WTC11 (cell line): ENCODE data around the gene STXBP2. TPM values are rescaled to one million over a fixed set of nuclear protein-coding genes. Genes with fewer than 3 reads are reported as not detected.

Experiments
- ATAC-seq: fragments of 200-7000 bp; cut with Tn5 transposase; 2 replicates; pipeline ENCODE4 v1.10.0; 2021; ENCODE audit warnings: mild to moderate bottlenecking, moderate library complexity
- CTCF ChIA-PET: fragments of 300-600 bp; sonication (Branson Sonifier 250); formaldehyde crosslinking; loops from one replicate; lab custom pipeline; 2021; ENCODE audit warnings: antibody characterized with exemption; lab: Charles Lee
- POLR2A ChIA-PET: fragments of 350-600 bp; sonication (Branson Sonifier 250); formaldehyde crosslinking; loops from one replicate; lab custom pipeline; 2021; ENCODE audit warnings: antibody characterized with exemption; lab: Charles Lee
- DNase-seq: peaks from one replicate; pipeline ENCODE4 v3.0.0; 2021; ENCODE audit warnings: low spot score
- H3K27ac Mint-ChIP-seq: 2 replicates; pipeline ENCODE4 v1.8.0; 2021; ENCODE audit warnings: mixed read lengths
- H3K27me3 Mint-ChIP-seq: 2 replicates; pipeline ENCODE4 v1.8.0; 2021; ENCODE audit warnings: low read depth, mild to moderate bottlenecking, moderate library complexity, mixed read lengths
- H3K36me3 Mint-ChIP-seq: 2 replicates; pipeline ENCODE4 v1.8.0; 2021; ENCODE audit warnings: mixed read lengths
- H3K4me1 Mint-ChIP-seq: 2 replicates; pipeline ENCODE4 v1.8.0; 2022; ENCODE audit warnings: mixed read lengths
- H3K4me3 Mint-ChIP-seq: 2 replicates; pipeline ENCODE4 v1.8.0; 2021; ENCODE audit warnings: mild to moderate bottlenecking, moderate library complexity, mixed read lengths
- H3K9me3 Mint-ChIP-seq: 2 replicates; pipeline ENCODE4 v1.8.0; 2021; ENCODE audit warnings: mixed read lengths
- ATF2 ChIP-seq: sonication (generic); formaldehyde crosslinking; IDR thresholded peaks from 2 replicates; pipeline ENCODE4 v1.8.1; 2022; ENCODE audit warnings: low read depth, missing genetic modification reagents, borderline replicate concordance
- ATF6 ChIP-seq: sonication (generic); formaldehyde crosslinking; IDR thresholded peaks from 2 replicates; pipeline ENCODE4 v1.8.1; 2023; ENCODE audit warnings: mild to moderate bottlenecking, missing genetic modification reagents
- CBFB ChIP-seq: sonication (generic); formaldehyde crosslinking; IDR thresholded peaks from 2 replicates; pipeline ENCODE4 v1.8.1; 2022; ENCODE audit warnings: mild to moderate bottlenecking, low read depth, missing genetic modification reagents
- CDX4 ChIP-seq: fragments of 250-450 bp; sonication (Bioruptor Pico); IDR thresholded peaks from 2 replicates; pipeline ENCODE4 v1.9.0; 2021; ENCODE audit warnings: moderate library complexity, mild to moderate bottlenecking, inconsistent platforms, borderline replicate concordance
- CREM ChIP-seq: sonication (generic); formaldehyde crosslinking; IDR thresholded peaks from 2 replicates; pipeline ENCODE4 v1.8.1; 2022; ENCODE audit warnings: mild to moderate bottlenecking, missing genetic modification reagents, moderate library complexity
- EMX1 ChIP-seq: fragments of 250-450 bp; sonication (Bioruptor Pico); IDR thresholded peaks from 2 replicates; pipeline ENCODE4 v1.8.0; 2021; ENCODE audit warnings: mild to moderate bottlenecking
- ERG ChIP-seq: fragments of 250-450 bp; sonication (Bioruptor Pico); IDR thresholded peaks from 2 replicates; pipeline ENCODE4 v1.8.0; 2021; ENCODE audit warnings: mild to moderate bottlenecking
- GRHL2 ChIP-seq: fragments of 250-450 bp; sonication (Bioruptor Pico); IDR thresholded peaks from 2 replicates; pipeline ENCODE4 v1.8.0; 2022; ENCODE audit warnings: mild to moderate bottlenecking, moderate library complexity; ENCODE audit not compliant: insufficient replicate concordance, severe bottlenecking
- HMGXB4 ChIP-seq: sonication (generic); formaldehyde crosslinking; IDR thresholded peaks from 2 replicates; pipeline ENCODE4 v1.8.1; 2023; ENCODE audit warnings: mild to moderate bottlenecking, moderate library complexity, missing genetic modification reagents
- IRF1 ChIP-seq: sonication (generic); formaldehyde crosslinking; IDR thresholded peaks from 2 replicates; pipeline ENCODE4 v1.8.0; 2023; ENCODE audit warnings: missing genetic modification reagents
- JAZF1 ChIP-seq: fragments of 250-450 bp; sonication (Bioruptor Pico); IDR thresholded peaks from 2 replicates; pipeline ENCODE4 v1.9.0; 2021; ENCODE audit warnings: moderate library complexity, mild to moderate bottlenecking, inconsistent platforms
- OVOL2 ChIP-seq: fragments of 250-450 bp; sonication (Bioruptor Pico); IDR thresholded peaks from 2 replicates; pipeline ENCODE4 v1.9.0; 2021; ENCODE audit warnings: mild to moderate bottlenecking, borderline replicate concordance
- PRRX2 ChIP-seq: fragments of 250-450 bp; sonication (Bioruptor Pico); IDR thresholded peaks from 2 replicates; pipeline ENCODE4 v1.8.0; 2021; ENCODE audit warnings: mild to moderate bottlenecking
- SMAD4 ChIP-seq: sonication (generic); formaldehyde crosslinking; IDR thresholded peaks from 2 replicates; pipeline ENCODE4 v1.8.0; 2022; ENCODE audit warnings: mild to moderate bottlenecking, missing genetic modification reagents
- TEAD1 ChIP-seq: sonication (generic); formaldehyde crosslinking; IDR thresholded peaks from 2 replicates; pipeline ENCODE4 v1.8.0; 2022; ENCODE audit warnings: mild to moderate bottlenecking, missing genetic modification reagents
- USF1 ChIP-seq: sonication (generic); formaldehyde crosslinking; IDR thresholded peaks from 2 replicates; pipeline ENCODE4 v1.8.0; 2022; ENCODE audit warnings: mild to moderate bottlenecking, missing genetic modification reagents
- USF2 ChIP-seq: sonication (generic); formaldehyde crosslinking; IDR thresholded peaks from 2 replicates; pipeline ENCODE4 v1.8.1; 2023; ENCODE audit warnings: mild to moderate bottlenecking, missing genetic modification reagents, moderate library complexity
- ZNF138 ChIP-seq: sonication (generic); formaldehyde crosslinking; conservative IDR thresholded peaks from 2 replicates; pipeline ENCODE4 v1.8.1; 2022; ENCODE audit warnings: mild to moderate bottlenecking, moderate library complexity, missing genetic modification reagents
- total RNA-seq: library from RNA; stranded (reverse); gene quantifications from 3 replicates; pipeline ENCODE4 v1.2.3, GENCODE V29; 2021

STXBP2 gene
- total RNA-seq, 1 experiment from 2014 or later = 68.9 TPM

GRCh38 chr19:7677669-7678311, 40.9 kb downstream of the STXBP2 start (continued):
- TF ChIP-seq IRF1 (CRISPR knock-in tag) (no peak), JAZF1 (CRISPR knock-in tag) (no peak), ATF6 (CRISPR knock-in tag) (no peak), USF1 (CRISPR knock-in tag) (no peak), TEAD1 (no peak)

GRCh38 chr19:7678971-7679751, 42.3 kb downstream of the STXBP2 start:
- H3K9me3 Mint-ChIP-seq = peaks cover under 1% of the 10 kb centered on the region
- peaks cover 11% of the 10 kb centered on the region for H3K36me3 Mint-ChIP-seq
- TF ChIP-seq ERG (CRISPR knock-in tag) (no peak), SMAD4 (CRISPR knock-in tag) (0 out of 2 replicates have a peak, but pooled peaks have one; percentile 28), ATF2 (CRISPR knock-in tag) (no peak), USF1 (CRISPR knock-in tag) (peak; percentile 42; the same call in 1 of the 2 replicates), HMGXB4 (CRISPR knock-in tag) (no peak), PRRX2 (CRISPR knock-in tag) (no peak), OVOL2 (CRISPR knock-in tag) (no peak), EMX1 (CRISPR knock-in tag) (no peak), USF2 (CRISPR knock-in tag) (no peak), GRHL2 (CRISPR knock-in tag) (no peak), CBFB (CRISPR knock-in tag) (no peak), CREM (CRISPR knock-in tag) (no peak), CDX4 (CRISPR knock-in tag) (no peak), ZNF138 (CRISPR knock-in tag) (no peak)
- peaks cover 9% of the 10 kb centered on the region for H3K4me1 Mint-ChIP-seq
- ChIA-PET CTCF (interaction anchor here (1.7 kb wide), 1 partner anchor 120 kb away, joined by 10 read pairs; no protein-coding TSS in a partner anchor), POLR2A (no interaction called here)
- peaks cover 43% of the 10 kb centered on the region for H3K27me3 Mint-ChIP-seq
- no peak for ATAC-seq
- DNase-seq = no peak
- H3K27ac Mint-ChIP-seq = no peak overlapping the region
- H3K4me3 Mint-ChIP-seq = no peak overlapping the region
